Mammary microvascular endothelial cell (primary cell): ENCODE data around the gene AFF1. TPM values are rescaled to one million over a fixed set of nuclear protein-coding genes. Genes with fewer than 3 reads are reported as not detected.

Experiments
- total RNA-seq: library from RNA; depleted of rRNA; stranded (reverse); fragments of >200 nt; gene quantifications from 2 replicates; pipeline ENCODE4 v1.2.3, GENCODE V29; 2015

Gene AFF1, protein sequence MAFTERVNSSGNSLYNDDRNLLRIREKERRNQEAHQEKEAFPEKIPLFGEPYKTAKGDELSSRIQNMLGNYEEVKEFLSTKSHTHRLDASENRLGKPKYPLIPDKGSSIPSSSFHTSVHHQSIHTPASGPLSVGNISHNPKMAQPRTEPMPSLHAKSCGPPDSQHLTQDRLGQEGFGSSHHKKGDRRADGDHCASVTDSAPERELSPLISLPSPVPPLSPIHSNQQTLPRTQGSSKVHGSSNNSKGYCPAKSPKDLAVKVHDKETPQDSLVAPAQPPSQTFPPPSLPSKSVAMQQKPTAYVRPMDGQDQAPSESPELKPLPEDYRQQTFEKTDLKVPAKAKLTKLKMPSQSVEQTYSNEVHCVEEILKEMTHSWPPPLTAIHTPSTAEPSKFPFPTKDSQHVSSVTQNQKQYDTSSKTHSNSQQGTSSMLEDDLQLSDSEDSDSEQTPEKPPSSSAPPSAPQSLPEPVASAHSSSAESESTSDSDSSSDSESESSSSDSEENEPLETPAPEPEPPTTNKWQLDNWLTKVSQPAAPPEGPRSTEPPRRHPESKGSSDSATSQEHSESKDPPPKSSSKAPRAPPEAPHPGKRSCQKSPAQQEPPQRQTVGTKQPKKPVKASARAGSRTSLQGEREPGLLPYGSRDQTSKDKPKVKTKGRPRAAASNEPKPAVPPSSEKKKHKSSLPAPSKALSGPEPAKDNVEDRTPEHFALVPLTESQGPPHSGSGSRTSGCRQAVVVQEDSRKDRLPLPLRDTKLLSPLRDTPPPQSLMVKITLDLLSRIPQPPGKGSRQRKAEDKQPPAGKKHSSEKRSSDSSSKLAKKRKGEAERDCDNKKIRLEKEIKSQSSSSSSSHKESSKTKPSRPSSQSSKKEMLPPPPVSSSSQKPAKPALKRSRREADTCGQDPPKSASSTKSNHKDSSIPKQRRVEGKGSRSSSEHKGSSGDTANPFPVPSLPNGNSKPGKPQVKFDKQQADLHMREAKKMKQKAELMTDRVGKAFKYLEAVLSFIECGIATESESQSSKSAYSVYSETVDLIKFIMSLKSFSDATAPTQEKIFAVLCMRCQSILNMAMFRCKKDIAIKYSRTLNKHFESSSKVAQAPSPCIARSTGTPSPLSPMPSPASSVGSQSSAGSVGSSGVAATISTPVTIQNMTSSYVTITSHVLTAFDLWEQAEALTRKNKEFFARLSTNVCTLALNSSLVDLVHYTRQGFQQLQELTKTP
- 23.9 and 26.5 TPM in 2 replicates for total RNA-seq

DNA sequence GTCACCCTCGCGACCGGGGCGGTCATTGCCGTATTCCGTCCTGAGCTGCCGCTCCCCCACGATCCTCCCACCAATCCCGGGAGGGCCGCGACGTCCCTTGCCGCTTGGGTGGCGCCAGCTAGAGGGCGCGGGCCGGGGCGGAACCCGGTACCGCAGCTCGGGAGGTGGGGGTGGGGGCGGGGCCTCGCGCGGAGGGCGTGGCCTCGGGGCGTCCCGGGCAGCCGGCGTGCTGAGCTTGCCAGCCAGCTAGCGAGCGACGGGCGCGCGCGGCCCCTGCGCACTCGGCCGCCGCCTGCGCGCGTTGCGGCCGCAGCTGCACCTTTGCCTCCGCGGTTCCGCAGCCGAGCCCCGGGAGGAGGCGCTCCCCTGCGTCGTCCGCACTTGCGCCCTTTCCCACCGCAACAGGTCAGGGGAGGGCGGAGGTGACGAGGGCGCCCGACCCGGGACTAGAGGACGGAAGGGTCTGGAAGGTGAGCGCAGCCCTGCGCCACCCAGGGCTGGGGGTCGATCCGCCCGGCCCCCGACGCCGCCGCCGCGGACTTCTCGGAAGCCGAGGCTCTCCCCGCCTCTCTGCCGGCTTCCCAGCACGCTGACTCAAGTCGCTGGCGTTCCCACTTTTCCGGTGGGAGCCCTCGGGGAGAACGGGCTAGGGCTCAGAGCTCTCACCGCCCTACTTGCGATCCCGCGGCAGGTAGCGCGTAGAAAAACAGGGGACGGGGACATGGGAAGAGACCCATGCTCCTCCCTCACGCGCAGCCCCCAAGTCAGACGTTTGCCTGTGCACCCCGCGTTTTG is at the start of gene AFF1:
TSS of gene AFF1 (plus strand) at position 241 of the 795 bp plus-strand sequence. CDS start 13,523 bp downstream, outside the sequence.

DNA sequence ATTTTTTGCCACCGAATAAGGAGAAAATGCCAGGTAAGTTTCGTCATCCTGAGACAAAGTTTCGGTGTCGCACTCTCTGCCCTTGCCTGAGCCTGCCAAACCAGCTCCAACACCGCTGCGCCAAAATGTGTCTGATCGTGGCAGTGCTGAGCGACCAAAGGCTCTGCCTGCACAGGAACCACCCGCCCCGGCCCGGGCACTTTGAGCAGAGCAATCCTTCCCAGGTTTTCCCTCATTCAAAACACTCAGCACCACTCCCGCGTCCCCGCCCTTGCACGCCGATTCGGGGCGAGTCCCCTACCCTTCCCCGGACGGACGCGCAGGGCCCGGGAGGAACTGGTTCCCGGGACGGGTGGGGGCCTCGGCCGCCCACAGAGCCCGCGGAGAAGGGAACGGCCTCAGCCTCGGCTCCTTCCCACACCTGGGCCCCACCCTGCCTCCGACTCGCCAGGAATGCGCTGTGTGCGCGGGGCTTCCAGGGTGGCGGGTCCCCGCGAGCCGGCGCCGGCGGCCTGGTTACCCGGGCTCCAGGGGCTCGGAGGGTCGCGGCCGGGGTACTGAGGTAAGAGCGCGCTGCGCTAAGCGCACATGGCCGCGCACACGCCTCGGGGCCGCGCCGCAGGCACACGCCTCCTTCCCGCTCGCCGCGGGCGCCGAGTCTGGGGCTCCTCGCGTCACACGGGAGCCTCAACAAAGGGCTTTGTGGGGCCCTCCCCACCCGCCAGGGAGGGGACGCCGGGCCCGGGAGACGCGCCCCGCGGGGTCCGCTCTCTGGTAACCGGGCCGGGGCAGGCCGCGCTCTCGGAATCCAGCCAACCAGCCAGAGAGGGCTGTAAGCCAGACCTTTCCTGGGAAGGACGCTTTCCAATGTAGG is 42.8 kb upstream of the AFF1 start, which contains the start of gene C4orf36:
TSS of gene C4orf36 (minus strand) at position 661 of the 874 bp plus-strand sequence. CDS start 902 bp downstream, outside the sequence.

Other genes with a start within 250 kb of the AFF1 start
- 0.13 and 0.59 TPM in 2 replicates for gene SLC10A6, start 85.6 kb upstream of the AFF1 start, total RNA-seq
- gene C4orf36, start 42.6 kb upstream of the AFF1 start, total RNA-seq: 0.49 and 1.4 TPM in 2 replicates